HG02973 (cell line): ENCODE results near the gene GPC1.

ENCODE experiments used
- ATAC-seq: cut with Tn5 transposase; IDR thresholded peaks from one replicate; pipeline ENCODE4 v1.9.1; 2021; ENCODE audit warnings: moderate library complexity; ENCODE audit not compliant: unreplicated experiment

GPC1 gene

DNA sequence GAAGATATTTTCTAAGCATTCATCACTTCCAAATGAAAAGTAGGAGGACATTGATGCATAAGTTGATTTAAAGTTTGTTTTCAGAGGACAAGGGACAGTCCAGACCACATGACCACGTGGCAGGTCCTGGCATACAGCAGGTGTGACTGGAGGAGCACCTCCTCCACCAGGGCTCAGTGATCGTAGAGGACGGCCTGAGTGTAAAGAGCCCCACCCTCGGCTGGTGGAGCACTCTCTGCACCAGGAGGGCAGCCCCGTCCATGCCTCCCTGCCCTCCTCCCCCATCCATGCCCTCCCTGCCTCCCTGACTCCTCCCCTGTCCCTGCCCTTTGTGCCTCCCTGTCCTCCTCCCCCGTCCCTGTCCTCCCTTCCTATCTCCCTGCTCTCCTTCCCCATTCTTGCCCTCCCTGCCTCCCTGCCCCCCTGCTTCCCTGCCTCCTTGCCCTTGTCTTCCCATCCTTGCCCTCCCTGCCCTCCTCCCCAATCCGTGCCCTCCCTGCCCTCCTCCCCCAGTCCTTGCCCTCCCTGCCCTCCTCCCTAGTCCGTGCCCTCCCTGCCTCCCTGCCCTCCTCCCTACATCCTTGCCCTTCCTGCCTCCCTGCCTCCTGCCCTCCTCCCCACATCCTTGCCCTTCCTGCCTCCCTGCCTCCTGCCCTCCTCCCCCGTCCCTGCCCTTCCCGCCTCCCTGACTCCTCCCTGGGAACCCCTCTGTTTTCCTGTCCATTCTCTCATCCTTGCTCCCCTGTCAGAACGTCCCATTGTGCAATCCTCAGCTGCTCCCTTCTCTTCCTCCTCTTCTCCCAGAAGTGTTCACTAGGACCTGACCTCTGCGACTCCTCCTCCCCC, 74.4 kb downstream of the GPC1 start:
- ATAC-seq, result no peak

DNA sequence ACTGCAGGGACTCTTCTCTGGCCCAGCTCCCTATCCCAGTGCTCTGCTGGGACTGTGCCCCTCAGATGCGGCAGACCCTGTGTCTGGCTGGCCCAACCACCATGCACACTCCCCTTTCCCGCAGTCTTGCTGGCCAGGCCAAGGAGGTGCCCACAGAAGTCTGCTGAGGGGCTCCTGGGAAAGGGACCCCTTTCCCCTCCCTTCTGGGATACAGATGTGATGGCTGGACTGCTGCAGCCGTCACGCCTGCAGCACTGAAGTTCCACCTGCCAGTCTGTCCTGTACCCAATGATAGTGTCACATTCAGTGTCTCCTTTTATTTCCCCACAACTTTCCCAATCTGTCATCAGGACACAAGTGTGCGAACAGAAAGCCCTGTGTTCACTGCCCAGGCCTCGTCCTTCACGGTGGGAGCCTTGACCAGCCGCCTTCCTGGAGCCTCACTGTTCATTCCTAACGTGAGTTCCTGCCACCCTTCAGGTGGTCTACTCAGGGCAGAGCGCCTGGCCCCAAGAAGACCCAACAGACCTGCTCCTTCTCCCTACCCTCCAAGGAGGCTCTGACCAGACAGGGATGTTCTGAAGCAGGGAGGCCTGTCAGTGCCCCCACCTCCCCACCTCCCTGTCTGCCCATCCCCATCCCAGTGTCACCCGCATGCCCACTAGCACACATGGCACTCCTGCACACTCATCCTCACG, 75.2 kb downstream of the GPC1 start:
- ATAC-seq, result no peak

DNA sequence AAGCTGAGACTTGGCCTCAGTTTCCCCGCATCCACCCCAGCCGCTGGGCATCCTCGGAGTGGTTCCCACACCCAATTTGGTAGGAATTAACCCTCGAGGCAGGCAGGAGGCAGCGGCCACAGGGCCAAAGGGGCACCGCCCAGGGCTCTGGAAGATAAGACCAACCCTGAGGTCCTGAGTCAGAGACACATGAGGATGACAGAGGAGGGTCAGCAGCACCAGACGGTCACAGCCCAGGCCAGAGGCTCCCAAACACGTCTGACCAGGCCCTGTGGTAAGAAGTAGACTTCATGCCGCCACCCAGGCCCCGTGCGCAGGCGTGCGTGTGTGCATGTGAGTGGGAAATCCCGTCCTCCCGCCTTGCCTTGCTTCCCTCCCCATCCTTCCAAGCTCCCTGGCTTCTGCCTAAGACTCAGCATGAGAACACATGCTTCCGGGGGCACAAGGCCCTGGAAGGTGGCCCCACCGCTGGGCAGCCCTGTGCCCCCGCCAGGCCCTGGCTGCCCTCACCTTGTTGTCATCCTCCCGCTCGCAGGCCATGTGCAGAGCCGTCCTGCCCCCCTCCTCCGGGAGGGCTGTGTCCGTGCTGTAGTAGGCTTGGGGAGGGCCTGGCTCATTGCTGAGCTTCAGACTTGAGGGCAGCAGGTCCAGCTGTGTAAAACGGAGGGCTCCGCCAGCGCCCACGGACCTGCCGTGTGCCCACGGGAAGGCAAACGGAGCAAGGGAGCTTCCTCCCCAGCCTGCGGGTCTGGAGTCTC, 76.1 kb downstream of the GPC1 start:
- ATAC-seq, result no peak

DNA sequence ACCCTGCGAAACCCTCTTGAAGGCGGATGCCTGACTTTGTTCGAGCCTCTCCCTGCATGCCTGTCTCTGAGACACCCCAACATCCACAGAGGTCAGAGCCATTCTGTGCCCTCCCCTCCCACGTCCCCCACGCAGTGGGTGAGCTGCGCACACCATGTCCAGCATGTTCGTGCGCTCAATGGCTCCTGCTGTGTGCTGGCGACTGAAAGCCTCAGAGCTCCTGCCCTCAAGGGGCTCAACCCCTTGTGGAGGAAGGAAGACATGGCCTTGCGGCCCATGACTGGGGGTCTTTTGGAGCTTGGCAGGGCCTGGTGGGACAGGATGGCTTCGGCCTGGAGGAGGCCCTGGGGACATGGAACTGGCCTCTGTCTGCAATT, 76.6 kb downstream of the GPC1 start:
- ATAC-seq, result no peak

DNA sequence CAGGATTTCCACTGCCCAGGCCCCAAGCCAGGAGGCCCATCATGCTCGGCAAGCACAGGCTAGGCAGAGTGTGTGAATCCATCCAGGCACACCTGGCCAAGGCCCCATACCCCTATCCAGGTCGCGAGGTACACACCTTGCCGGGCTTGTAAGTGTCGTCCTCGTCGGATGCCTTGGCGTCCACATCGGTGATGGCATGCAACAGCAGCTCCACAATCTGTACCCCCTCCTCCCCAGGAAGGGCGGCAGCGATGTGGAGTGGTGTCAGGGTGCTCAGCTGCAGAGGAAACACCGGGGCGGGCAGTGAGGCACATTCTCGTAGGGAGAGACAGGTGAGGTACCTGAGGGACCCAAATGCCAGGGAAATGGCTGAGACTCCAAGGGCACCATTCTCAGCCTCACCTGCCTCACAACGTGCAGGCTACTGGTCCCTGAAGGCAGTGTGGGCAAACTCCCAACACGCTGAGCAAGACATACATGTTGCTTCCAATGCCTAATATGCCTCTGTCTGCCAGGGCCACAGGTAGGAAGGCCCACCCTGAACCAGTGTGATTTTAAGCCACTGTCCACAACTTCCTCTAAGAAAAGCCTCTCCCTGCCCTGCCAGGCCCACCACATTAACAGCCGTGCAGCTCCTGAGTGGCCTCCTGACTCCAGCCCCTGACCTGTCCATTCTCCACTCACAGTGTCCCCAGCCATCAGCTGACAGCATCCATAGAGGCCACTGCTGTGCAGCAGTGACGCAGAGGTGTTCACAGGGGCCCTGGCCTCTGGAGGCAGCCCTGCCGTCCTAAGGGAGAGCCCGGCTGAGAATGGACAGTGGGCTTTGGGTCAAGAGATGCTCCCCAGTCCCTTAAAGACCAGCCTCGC, 77.4 kb downstream of the GPC1 start:
- ATAC-seq, result no peak

DNA sequence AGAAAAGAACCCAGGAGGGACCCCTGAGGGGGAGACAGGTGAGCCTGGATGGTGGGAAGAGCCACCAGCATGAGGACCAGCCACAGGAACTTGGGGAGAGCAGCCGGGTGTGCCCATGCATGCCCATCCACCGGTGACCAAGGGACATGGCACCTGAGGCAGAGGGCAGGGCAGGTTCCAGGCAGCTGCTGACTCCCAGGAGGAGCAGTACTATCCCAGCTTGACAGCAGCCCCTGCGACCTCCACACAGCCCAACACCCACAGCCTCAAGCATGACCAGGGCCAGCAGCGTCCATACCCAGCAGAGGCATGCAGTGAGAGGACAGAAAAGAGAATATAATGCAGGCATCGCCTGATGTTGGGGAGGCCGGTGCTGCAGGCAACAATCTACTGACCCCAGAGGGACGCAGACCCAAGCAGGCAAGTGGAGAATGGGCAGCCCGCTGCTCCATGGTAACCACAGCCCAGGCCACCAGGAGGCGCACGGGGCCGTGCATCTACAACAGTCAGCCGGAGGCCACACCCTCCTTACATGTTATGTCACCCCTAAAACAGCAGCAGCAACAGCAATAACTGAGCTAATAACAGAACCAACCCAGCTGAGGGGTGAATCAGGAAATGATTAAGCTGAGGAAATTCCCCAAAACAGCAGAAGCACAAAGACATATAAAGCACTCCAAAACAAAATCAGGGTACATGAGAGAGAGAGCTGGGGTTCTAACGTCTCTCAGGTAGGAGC, 78.3 kb downstream of the GPC1 start:
- ATAC-seq, result peak; percentile 92

DNA sequence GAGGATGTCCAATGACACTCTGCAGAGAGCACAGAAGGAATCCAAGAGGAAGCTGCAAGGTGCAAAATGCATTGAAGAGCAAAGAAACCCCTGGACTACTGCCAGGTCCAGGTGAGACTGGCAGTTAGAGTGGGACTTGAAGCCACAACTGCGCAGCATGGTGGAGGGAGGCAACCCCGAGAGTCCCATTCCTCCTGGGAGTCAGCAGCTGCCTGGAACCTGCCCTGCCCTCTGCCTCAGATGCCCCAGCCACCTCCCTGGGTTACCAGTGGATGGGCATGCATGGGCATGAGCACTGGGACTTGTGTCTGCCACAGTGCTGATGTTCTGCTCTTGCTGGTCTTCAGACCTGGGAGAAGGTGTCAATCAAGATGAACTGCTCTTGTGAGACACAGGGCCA, 79.2 kb downstream of the GPC1 start:
- no peak for ATAC-seq

DNA sequence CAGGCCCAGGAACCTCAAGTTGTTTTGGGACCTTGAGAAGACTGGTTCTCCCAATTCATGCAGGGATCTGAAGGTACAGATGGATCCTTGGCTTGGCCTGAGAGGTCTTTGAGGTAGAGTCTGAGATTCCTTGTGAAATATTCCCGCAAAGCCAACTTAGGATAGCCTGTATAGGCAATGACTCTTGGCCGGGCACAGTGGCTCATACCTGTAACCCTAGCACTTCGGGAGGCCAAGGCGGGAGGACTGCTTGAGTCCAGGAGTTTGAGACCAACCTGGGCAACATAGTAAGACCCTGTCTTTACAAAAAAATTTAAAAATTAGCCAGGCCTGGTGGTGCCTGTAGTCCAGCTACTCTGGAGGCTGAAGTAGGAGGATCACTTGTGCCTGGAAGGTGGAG, 81.9 kb downstream of the GPC1 start:
- no peak for ATAC-seq
